Neural cell (in vitro differentiated cells): ENCODE measurements around the gene MCOLN3.

Experiments
- EZH2 ChIP-seq: fragments of 200-600, 300-800 bp; shearing (Covaris generic), sonication (generic); IDR thresholded peaks from 2 replicates; pipeline ENCODE4 v1.6.1; 2014; ENCODE audit warnings: antibody characterized with exemption, low read length, borderline replicate concordance, mild to moderate bottlenecking; ENCODE audit not compliant: insufficient read depth, poor library complexity, severe bottlenecking
- RAD21 ChIP-seq: fragments of 450-650 bp; conservative IDR thresholded peaks from 2 replicates; pipeline ENCODE4 v1.6.1; 2014; ENCODE audit warnings: antibody characterized with exemption, mild to moderate bottlenecking, moderate library complexity
- TF ChIP-seq, protein P1 (sequence below): fragments of 450-650 bp; IDR thresholded peaks from 2 replicates; pipeline ENCODE4 v1.5.1; 2014; ENCODE audit warnings: antibody characterized with exemption, mild to moderate bottlenecking, moderate library complexity; ENCODE audit not compliant: poor library complexity, severe bottlenecking

DNA sequence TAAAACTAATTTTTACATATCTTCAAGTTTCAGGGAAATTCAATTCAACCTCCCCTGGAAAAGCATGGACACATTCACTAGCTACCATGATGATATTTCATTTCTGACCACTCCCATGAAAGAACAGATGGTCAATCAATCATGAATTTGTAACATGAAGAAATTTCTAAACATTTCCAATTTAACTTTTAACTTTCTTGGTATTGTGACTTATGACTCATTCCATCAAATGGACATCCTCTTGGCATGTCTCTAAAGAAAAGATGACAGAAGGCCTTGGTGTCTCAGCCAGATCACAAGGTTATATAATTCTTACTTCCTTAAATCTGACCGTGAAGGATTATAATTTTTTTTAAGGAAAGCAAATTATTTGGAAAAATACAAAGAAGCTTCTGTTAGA lies 10.5 kb upstream of the MCOLN3 start:
- TF ChIP-seq EZH2 = no peak
- TF ChIP-seq, protein P1, sequence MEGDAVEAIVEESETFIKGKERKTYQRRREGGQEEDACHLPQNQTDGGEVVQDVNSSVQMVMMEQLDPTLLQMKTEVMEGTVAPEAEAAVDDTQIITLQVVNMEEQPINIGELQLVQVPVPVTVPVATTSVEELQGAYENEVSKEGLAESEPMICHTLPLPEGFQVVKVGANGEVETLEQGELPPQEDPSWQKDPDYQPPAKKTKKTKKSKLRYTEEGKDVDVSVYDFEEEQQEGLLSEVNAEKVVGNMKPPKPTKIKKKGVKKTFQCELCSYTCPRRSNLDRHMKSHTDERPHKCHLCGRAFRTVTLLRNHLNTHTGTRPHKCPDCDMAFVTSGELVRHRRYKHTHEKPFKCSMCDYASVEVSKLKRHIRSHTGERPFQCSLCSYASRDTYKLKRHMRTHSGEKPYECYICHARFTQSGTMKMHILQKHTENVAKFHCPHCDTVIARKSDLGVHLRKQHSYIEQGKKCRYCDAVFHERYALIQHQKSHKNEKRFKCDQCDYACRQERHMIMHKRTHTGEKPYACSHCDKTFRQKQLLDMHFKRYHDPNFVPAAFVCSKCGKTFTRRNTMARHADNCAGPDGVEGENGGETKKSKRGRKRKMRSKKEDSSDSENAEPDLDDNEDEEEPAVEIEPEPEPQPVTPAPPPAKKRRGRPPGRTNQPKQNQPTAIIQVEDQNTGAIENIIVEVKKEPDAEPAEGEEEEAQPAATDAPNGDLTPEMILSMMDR = no peak
- no peak for TF ChIP-seq RAD21
